ENCODE measurements around the gene TMEM272.

- TF ChIP-seq EZH2 (IDR thresholded peaks at IDR 0.05; ENCODE audit: low read length) (no peak), CTCF (optimal IDR thresholded peaks at IDR 0.05 in 1 of 3, IDR thresholded peaks at IDR 0.05 in 1 of 3, conservative IDR thresholded peaks at IDR 0.05 in 1 of 3; ENCODE audit: extremely low read depth in 1 of 3, insufficient read depth in 2 of 3, low read length in 3 of 3) (peak in 2 of 3 experiments; percentile 66 to 79)
These were observed 47.1 kb downstream of the TMEM272 start for GRCh38 chr13:51797664-51798488.
